Left ventricle myocardium inferior (tissue), 1 donor: ENCODE measurements around the gene BMPR1B. TPM values are rescaled to one million over a fixed set of nuclear protein-coding genes. Genes with fewer than 3 reads are reported as not detected.

Experiments
- DNase-seq: peaks from one replicate; pipeline ENCODE4 v3.0.0-alpha.2; 2020
- H3K27ac ChIP-seq: fragments of 200-600 bp; replicated peaks from 2 replicates; pipeline ENCODE4 v1.8.0; 2021
- H3K27me3 ChIP-seq: fragments of 200-600 bp; 2 replicates; pipeline ENCODE4 v1.8.0; 2021; ENCODE audit warnings: low read depth
- H3K36me3 ChIP-seq: fragments of 200-600 bp; 2 replicates; pipeline ENCODE4 v1.8.0; 2021
- H3K4me1 ChIP-seq: fragments of 200-600 bp; 2 replicates; pipeline ENCODE4 v1.8.0; 2021
- H3K4me3 ChIP-seq: fragments of 200-600 bp; 2 replicates; pipeline ENCODE4 v1.8.0; 2021; ENCODE audit warnings: mild to moderate bottlenecking, moderate library complexity
- H3K9me3 ChIP-seq: fragments of 200-600 bp; replicated peaks from 2 replicates; pipeline ENCODE4 v1.8.0; 2021
- CTCF ChIP-seq: fragments of 200-600 bp; IDR thresholded peaks from 2 replicates; pipeline ENCODE4 v1.8.0; 2021; ENCODE audit warnings: antibody characterized with exemption, mild to moderate bottlenecking, borderline replicate concordance
- intact Hi-C: fragments of 100-400 bp; cut with micrococcal nuclease; formaldehyde crosslinking; loops from one replicate; pipeline ENCODE4 v1.11.0; 2022
- total RNA-seq: library from RNA; stranded (reverse); fragmentation: NEBNext Ultra II Directional; extraction: Animal tissue kit (Norgen Biotek cat#: 25700); gene quantifications from one replicate; pipeline ENCODE4 v1.2.1, GENCODE V29; 2021
- donor health status: DM: no; HTN: yes; CAD: no; lungs with severe emphysema.

BMPR1B gene
- total RNA-seq, 1 donor from 2014 or later: 3.0 TPM

- H3K4me3 ChIP-seq: no peak overlapping the region
- no peaks in the 10 kb centered on the region for H3K9me3 ChIP-seq
- no peak overlapping the region for H3K27ac ChIP-seq
- TF ChIP-seq CTCF: no peak
- no peaks in the 10 kb centered on the region for H3K36me3 ChIP-seq
- DNase-seq: no peak
- intact Hi-C loops: no loop called here
- peaks cover 10% of the 10 kb centered on the region for H3K27me3 ChIP-seq
- no peaks in the 10 kb centered on the region for H3K4me1 ChIP-seq
These were observed 250.2 kb downstream of the BMPR1B start for GRCh38 chr4:95007998-95008397.

- intact Hi-C loops: no loop called here
- no peak for DNase-seq
- H3K27ac ChIP-seq: no peak overlapping the region
- H3K4me3 ChIP-seq: no peak overlapping the region
- H3K4me1 ChIP-seq: no peaks in the 10 kb centered on the region
- peaks cover 10% of the 10 kb centered on the region for H3K27me3 ChIP-seq
- H3K36me3 ChIP-seq: no peaks in the 10 kb centered on the region
- TF ChIP-seq CTCF: no peak
- H3K9me3 ChIP-seq: no peaks in the 10 kb centered on the region
These were observed 255.5 kb downstream of the BMPR1B start for GRCh38 chr4:95013236-95013635.

- no peaks in the 10 kb centered on the region for H3K4me1 ChIP-seq
- no peak overlapping the region for H3K4me3 ChIP-seq
- intact Hi-C loops: no loop called here
- H3K27me3 ChIP-seq: peaks cover 10% of the 10 kb centered on the region
- H3K27ac ChIP-seq: no peak overlapping the region
- H3K36me3 ChIP-seq: no peaks in the 10 kb centered on the region
- TF ChIP-seq CTCF: no peak
- DNase-seq: no peak
- no peaks in the 10 kb centered on the region for H3K9me3 ChIP-seq
These were observed 256.3 kb downstream of the BMPR1B start for GRCh38 chr4:95014068-95014467.

- intact Hi-C loops: no loop called here
- H3K4me3 ChIP-seq: no peak overlapping the region
- no peaks in the 10 kb centered on the region for H3K27me3 ChIP-seq
- no peaks in the 10 kb centered on the region for H3K36me3 ChIP-seq
- no peak for DNase-seq
- H3K4me1 ChIP-seq: no peaks in the 10 kb centered on the region
- H3K9me3 ChIP-seq: no peaks in the 10 kb centered on the region
- no peak overlapping the region for H3K27ac ChIP-seq
- no peak for TF ChIP-seq CTCF
These were observed 259.7 kb downstream of the BMPR1B start for GRCh38 chr4:95017305-95018064.

GRCh38 chr4:95018785-95019184 is 261.0 kb downstream of the BMPR1B start:
- no peak for DNase-seq
- intact Hi-C loops: no loop called here
- no peaks in the 10 kb centered on the region for H3K9me3 ChIP-seq

More at GRCh38 chr4:95018785-95019184, 261.0 kb downstream of the BMPR1B start:
- H3K27ac ChIP-seq: no peak overlapping the region
- no peaks in the 10 kb centered on the region for H3K27me3 ChIP-seq
- no peak for TF ChIP-seq CTCF
- H3K4me3 ChIP-seq: no peak overlapping the region
- no peaks in the 10 kb centered on the region for H3K36me3 ChIP-seq
- no peaks in the 10 kb centered on the region for H3K4me1 ChIP-seq
